GM11168 (cell line): ENCODE results near the gene ZNF273.
"Not testable (repeated sequence)": the region's sequence is repeated elsewhere in the genome, so short reads cannot be mapped to it uniquely, and the experiment has no call there.

ENCODE experiments used
- in situ Hi-C: fragments of 300-500 bp; cut with MboI; formaldehyde crosslinking; loops from one replicate; pipeline ENCODE4 v1.12.0; 2022; ENCODE audit warnings: low sequenced_read_pairs; ENCODE audit not compliant: unreplicated experiment

ZNF273 gene

DNA sequence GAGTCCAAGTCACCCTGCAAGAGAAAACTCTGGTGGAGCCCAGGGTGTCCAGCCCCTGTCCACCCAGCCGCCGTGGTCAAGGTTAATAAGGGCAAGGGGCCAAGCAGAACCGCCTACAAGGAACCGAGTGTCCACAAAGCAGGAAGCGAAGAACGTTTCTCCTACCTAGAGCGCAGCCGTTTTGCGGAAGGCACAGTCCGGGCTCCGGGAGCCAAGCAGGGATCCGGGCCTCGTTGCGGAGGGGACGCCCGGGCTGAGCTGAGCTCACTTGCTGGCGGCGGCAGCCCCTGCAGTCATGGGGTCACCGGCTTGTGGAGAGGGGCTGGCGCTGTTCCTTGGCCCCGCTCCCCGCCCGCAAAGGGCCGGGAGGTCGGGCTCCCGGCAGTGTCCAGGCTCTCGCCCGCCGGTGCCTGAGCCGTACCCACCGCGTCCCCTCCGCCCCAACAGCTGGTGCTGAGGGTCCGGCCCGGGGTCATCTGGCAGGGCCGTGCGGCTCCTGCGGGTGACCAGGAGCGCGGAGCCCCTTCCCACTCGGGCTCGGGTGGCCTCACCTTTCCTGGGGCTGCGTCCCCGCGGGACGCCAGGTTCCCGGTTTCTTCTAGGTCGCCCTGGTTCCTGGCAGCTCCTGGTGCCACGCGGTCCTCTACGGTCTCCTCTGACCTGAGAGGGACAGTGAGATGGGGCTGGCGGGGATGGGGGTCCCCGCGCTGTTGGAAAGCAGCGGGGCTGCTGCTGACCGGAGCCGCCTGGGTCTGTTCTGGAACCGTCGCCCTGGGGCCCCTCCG, 14.0 kb upstream of the ZNF273 start:
- in situ Hi-C loops = no loop called here

DNA sequence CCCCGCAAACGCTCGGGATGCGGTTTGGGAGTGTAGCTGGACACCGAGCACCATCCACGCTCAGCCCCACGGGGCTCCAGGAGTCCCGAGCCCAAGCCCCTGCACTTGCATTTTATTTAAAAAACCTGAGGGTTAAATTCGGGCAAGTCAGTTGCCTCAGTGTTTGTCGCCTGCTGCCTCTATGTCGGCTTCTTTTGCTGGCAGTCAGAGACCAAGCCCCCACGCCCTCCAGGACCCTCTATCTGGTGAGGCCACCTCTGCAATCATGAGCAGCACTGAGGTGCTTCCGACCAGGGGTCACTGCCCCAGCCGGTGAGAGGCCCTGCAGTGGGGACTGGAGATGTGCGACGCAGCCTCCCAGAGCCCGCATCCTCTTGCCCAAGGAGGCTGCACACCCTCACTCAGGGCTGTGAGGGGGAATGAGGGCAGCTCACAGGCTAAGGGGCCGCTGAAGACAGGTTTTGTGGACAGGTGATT, 13.3 kb upstream of the ZNF273 start:
- in situ Hi-C loops = no loop called here

DNA sequence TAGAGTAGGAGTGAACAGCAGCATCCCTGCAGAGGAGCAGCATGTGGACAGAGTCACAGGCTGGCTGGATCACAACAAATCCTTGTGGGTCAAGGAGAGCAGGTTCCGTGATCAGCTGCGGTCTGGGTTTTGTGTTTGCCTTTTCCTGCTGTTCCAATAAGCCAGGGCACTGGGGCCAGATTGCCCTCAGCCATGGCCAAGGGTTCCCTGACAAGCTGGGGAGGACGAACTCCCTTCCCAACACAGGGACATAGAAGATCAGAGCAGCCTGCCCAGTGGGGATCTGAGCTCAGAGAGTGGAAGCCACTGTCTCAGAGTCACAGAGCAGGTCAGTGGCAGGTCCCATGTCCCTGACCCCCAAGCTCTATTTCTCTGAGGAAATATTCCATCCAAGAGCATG, 12.8 kb upstream of the ZNF273 start:
- in situ Hi-C loops = not testable (repeated sequence)

DNA sequence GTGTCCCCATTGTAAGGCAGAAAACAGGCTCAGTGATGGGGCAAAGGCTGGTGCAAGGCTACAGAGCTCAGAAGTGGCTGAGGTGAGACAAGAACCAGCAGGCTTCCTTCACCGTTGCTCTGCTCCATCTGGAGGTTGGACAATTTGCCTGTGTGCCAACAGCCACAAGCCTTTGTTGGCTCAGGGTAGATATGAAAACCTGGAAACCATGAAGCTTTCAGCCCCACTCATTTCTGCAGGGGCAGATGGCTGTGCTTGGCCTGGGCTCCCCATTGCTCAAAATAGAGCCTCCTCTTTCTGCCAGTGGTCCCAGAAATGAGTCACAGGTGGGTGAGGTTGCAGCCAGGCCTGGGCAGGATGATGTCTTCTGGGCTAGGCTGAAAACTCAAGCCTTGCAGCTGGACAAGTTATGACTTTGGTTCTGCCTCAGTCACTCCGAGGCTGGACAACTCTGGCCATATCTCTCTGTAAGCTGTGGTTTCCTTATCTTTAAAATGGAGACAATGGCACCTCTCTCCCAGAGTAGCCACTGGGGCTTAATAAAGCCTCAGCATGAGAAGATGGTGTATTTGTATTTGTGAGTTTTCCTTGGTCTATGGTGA, 12.2 kb upstream of the ZNF273 start:
- in situ Hi-C loops = no loop called here

DNA sequence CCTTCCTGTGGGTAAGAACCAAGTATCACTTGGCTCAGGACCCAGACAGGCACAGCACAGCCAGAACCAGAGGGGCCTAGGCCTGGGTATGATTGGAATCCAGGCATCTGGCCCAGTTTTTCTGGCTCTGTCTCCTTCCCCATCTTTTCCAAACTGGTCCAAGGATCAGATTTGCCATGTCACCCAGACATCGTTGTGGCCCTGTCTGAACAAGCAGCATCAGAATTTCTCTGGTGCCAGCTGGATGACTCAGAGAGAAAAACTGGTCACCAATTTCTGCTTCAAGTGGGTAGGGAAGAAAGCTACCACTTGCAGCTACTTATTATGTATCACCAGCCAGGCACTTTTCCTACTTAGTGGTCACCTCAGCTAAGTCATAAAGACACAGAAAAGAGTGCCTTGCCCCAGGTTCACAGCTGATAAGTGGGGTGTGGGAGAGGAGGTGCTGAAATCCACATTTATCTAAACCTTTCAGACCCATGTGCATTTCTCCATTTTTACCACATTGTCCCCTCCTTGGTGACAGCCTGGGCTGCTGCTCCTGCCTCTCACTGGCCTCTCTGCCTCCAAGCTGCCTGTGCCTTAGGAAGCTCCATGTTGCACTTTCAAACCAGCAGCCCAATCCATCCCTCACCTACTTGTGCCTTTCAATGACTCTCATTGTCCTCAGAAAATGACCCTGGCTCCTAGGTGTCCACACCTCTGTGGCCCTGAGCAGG, 11.6 kb upstream of the ZNF273 start:
- in situ Hi-C loops = not testable (repeated sequence)

DNA sequence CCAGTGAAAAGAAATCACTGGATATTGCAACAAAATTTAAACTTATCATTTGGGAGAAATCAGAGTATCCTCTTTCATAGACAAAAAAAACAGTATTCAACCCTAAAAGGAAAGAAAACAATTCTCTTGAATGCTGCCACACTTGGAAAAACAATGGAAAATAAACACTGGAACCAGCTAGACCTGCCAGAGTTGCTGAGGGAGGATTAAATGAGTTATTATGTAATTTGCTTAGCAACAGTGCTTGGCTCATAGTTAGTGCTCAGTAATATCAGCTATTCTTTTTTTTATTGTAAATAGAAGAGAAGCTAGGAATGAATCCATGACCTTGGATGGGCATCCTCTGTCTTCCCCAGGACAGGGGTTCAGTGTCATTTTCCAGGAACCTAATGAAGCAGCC, 11.0 kb upstream of the ZNF273 start:
- in situ Hi-C loops = no loop called here

DNA sequence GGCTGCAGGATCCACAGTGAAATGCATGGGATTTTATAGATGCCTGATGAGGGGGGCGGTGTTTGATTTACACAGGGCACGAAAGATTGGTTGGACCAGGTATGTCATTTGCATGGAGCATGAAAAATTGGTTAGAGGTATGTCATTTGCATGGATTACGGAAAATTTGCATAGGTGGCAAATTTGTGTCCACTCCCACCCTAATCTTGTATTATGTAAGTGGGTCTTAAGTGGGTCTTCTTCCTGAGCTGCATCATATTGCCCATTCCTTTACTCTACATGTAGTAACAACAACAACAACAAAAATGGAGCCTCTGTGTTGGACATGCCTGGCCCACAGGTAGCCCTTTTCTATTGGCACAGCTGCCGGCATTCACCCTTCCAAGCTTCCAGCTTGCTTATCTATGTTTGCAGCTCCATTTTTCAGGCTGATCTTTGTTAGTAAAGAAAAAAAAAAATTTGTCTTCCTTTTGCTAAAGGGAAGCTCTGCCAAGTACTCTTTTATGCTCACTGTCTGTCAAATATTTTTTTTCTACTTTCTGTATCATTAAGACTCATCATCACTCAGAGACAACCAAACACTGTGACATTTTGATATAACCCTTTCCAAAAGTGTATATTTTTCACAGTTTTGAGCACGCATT, 10.3 kb upstream of the ZNF273 start:
- in situ Hi-C loops = no loop called here

DNA sequence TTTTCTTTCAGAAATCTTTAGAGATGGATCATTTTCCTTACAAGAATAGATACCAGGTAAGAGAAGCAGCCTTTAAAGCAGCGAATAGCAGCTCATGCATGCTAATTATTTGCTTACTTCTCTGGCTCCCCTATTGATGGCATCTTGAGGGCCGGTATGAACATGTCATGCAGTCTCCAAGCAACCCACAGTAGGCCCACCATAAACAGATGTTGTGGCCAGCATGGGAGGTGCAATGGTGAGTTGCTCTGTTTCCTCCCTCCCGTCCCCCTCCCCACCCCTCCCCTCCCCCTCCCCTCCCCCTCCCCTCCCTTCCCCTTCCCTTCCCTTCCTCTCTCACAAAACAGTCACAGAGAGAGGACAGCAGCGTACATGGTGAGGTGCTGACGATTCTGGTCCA, 9.7 kb upstream of the ZNF273 start:
- in situ Hi-C loops = no loop called here

DNA sequence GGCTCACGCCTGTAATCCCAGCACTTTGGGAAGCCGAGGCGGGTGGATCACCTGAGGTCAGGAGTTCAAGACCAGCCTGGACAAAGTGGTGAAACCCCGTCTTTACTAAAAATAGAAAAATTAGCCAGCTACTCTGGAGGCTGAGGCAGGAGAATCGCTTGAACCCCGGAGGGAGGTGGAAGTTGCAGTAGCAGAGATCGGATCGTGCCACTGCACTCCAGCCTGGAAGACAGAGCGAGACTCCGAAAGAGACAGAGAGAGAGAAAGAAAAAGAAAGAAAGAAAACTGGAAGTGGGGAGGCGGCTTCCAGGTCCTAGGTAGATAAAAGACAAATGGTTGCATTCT, 640 bp upstream of the ZNF273 start:
- in situ Hi-C loops = not testable (repeated sequence)

DNA sequence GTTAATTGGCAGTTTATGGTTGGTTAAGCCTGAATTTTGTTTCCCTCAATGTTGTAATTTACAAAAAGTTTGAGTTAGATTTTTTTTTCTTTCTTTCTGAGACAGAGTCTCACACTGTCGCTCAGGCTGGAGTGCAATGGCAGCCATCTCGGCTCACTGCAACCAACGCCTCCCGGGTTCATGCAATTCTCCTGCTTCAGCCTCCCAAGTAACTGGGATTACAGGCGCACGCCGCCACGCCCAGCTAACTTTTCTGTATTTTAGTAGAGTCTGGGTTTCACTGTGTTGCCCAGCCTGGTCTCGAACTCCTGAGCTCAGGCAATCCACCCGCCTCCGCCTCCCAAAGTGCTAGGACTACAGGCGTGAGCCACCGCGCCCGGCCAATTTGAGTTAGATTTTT, 935 bp downstream of the ZNF273 start:
- in situ Hi-C loops = no loop called here

DNA sequence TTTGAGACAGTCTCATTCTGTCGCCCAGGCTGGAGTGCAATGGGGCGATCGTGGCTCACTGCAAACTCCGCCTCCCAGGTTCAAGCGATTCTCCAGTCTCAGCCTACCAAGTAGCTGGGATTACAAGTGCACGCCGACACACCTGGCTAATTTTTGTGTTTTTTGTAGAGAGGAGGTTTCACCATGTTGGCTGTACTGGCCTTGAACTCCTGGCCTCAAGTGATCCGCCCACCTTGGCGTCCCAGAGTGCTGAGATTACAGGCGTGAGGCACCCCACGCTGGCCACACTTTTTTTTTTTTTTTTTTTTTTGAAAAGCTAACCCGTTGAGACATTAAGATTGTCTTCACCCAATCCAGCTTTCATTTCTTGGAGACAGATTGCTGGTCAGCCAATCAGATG, 2.1 kb downstream of the ZNF273 start:
- in situ Hi-C loops = no loop called here

DNA sequence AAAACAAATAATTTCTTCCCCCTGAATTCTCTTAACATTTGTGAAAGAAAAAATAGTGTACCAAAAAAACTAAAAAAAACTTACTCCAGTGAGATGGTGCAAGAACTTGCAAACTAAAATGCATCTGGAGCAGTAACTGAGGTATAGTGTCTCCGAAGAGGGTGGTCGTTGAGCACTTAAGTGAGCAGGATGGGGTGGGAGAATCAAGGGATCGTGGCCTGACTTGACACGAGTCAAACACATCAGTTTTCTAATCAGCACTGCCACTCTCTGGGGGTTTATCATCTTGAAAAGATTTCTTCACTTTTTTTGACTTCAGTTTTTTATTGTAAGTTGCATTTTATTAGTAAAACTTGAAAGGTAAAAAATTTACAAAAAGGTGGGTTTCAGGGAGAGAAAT, 2.5 kb downstream of the ZNF273 start:
- in situ Hi-C loops = no loop called here

DNA sequence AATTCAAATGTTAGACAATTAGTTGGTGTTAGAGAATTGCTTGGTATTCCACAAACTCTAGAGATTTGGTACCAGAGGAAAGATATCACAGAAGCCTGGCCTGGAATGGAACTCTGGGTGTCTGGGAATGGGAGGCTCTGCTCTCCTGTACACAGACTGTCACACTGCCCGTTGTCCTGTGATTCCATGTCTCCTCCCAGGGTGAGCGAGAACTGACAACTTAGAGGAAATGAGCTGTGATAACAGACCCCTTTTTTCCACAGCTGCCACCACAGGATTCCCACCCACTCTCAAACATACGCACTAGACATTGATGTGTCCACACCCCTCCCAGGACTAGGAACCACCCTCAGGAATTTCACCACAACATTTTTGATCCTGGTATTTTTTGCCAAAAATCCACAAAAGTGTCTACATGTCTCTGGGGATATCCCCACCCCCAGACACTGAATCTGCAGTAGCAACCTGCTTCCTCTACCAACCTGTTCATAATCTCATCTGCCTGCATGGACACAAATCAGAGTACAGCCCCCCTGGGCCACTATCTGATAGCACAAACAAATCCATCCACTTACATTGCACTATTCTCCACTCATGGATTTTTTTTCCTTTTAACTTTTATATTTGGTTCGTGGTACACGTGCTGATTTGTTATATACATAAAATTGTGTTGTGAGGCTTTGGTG, 4.7 kb downstream of the ZNF273 start:
- in situ Hi-C loops = no loop called here

DNA sequence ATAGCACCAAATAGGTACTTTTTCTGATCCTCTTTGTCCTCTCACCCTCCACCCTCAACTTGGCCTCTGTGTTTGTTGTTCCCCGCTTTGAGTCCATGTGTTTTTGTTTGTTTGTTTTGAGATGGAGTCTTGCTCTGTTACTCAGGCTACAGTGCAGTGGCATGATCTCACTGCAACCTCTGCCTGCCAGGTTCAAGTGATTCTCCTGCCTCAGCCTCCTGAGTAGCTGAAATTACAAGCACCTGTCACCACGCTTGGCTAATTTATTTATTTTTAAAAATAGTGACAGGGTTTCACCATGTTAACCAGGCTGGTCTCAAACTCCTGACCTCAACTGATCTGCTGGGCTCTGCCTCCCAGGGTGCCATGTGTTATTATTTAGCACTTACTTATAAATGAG, 5.3 kb downstream of the ZNF273 start:
- in situ Hi-C loops = no loop called here

DNA sequence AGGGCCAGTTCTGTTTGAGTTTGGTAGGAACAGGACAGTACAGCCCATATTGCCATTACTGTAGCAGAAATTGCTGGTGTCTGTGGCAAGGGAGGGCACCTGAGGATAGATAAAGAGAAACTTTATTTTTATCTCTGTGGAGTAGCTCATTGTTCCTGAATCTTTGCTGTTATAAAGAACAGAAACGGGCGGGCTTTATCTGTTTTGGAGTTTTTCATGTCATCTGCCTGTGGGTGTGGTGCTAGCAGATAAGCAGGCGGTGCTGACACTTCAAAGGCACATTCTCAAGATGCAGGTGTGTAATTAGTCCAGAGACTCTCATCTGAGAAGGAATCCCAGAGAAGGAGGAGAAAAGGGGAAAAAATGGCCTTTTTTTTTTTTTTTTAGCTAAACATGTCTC, 11.5 kb downstream of the ZNF273 start:
- in situ Hi-C loops = no loop called here

DNA sequence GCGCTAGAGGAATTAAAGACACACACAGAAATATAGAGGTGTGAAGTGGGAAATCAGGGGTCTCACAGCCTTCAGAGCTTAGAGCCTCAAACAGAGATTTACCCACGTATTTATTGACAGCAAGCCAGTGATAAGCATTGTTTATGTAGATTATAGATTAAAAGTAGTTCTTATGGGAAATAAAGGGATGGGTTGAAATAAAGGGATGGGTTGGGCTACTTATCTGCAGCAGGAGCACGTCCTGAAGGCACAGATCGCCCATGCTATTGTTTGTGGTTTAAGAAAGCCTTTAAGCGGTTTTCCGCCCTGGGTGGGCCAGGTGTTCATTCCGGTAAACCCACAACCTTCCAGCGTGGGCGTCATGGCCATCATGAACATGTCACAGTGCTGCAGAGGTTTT, 12.2 kb downstream of the ZNF273 start:
- in situ Hi-C loops = not testable (repeated sequence)

DNA sequence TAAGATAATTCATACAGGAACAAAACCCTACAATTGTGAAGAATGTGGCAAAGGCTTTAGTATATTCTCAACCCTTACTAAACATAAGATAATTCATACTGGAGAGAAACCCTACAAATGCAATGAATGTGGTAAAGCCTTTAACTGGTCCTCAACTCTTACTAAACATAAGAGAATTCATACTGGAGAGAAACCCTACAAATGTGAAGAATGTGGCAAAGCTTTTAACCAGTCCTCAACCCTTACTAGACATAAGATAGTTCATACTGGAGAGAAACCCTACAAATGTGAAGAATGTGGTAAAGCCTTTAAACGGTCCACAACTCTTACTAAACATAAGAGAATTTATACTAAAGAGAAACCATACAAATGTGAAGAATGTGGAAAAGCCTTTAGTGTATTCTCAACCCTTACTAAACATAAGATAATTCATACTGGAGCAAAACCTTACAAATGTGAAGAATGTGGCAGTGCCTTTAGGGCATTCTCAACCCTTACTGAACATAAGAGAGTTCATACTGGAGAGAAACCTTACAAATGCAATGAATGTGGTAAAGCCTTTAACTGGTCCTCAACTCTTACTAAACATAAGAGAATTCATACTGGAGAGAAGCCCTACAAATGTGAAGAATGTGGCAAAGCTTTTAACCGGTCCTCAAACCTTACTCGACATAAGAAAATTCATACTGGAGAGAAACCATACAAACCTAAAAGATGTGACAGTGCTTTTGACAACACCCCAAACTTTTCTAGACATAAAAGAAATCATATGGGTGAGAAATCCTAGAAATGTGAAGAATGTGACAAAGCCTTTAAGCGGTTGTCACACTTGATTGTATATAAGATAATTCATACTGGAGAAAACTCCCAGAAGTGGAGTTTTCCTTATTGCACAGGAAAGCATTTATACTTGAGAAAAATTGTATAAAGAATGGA, 25.4 kb downstream of the ZNF273 start:
- in situ Hi-C loops = not testable (repeated sequence)

DNA sequence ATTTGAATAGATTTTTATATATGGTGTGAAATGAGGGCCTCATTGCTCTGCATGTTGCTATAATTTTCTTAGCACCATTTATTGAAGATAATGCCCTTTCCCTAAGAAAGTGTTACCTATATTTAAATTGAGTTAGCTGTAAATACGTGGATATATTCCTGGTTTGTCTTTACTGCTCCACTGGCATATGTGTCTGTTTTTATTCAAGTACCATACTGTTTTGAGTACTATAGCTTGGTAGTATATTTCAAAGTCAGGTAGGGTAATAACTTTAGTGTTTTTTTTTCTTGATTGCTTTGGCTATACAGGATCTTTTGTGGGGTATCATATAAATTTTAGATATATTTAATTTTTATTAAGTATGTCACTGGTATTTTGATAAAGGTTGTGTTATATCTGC, 31.4 kb downstream of the ZNF273 start:
- in situ Hi-C loops = no loop called here

DNA sequence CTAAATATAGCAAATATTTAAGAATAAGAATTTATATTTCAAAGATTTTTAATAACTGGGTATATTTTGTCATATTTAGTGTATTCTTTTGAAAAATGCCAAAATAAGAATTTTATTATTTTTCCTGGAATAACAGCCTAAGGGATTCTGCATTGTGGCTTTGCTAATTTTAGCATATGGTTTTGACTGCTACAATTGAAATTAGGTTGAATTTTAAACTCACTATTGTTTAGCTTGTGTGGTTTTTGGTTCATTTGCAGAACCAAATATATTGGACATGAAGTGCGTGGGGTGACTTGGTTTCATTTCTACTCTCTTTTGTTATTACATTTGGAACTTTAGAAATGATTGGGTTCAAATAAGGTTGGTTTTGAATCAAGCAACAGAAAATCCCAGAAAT, 35.5 kb downstream of the ZNF273 start:
- in situ Hi-C loops = no loop called here
